Aorta (tissue), 5 donors: ENCODE data around the gene ZBTB37. TPM values are rescaled to one million over a fixed set of nuclear protein-coding genes. Genes with fewer than 3 reads are reported as not detected.

ENCODE experiments used
- ATAC-seq: fragments of 200-7000 bp; cut with Tn5 transposase; one replicate; pipeline ENCODE4 v1.9.1; 2022; ENCODE audit warnings: moderate library complexity; ENCODE audit not compliant: low FRiP score
- DNase-seq, 2 donors: peaks; one replicate each; pipeline ENCODE4 v3.0.0-alpha.2; 2020
- H3K27ac ChIP-seq, 2 donors: one replicate each; pipeline ENCODE4 v1.5.1; 2013; ENCODE audit warnings: low read length in 2 of 2, mild to moderate bottlenecking in 2 of 2, moderate library complexity in 2 of 2, control low read depth in 1 of 2, inconsistent platforms in 1 of 2, low read depth in 1 of 2
- H3K27me3 ChIP-seq, 2 donors: one replicate each; pipeline ENCODE4 v1.6.1; 2013; ENCODE audit warnings: control low read depth in 1 of 2, low read length in 1 of 2, mild to moderate bottlenecking in 1 of 2, moderate library complexity in 1 of 2; ENCODE audit not compliant: insufficient read depth in 2 of 2, control insufficient read depth in 1 of 2
- H3K36me3 ChIP-seq, 2 donors: one replicate each; pipeline ENCODE4 v1.6.1; 2013; ENCODE audit warnings: control low read depth in 1 of 2, low read length in 1 of 2, mild to moderate bottlenecking in 1 of 2; ENCODE audit not compliant: insufficient read depth in 2 of 2, control insufficient read depth in 1 of 2
- H3K4me1 ChIP-seq, 2 donors: one replicate each; pipeline ENCODE4 v1.6.1; 2013; ENCODE audit warnings: low read length in 2 of 2, control low read depth in 1 of 2, mild to moderate bottlenecking in 1 of 2, moderate library complexity in 1 of 2; ENCODE audit not compliant: insufficient read depth in 2 of 2, control insufficient read depth in 1 of 2
- H3K4me3 ChIP-seq, 2 donors: one replicate each; pipeline ENCODE4 v1.5.1; 2013; ENCODE audit warnings: low read length in 2 of 2, control low read depth in 1 of 2, mild to moderate bottlenecking in 1 of 2
- H3K9me3 ChIP-seq: one replicate; pipeline ENCODE4 v1.6.1; 2013; ENCODE audit warnings: mild to moderate bottlenecking, low read length; ENCODE audit not compliant: control insufficient read depth
- WGBS, 2 donors: extraction: QIAGEN DNeasy Blood & Tissue Kit; methylation state at CpG; one replicate each; pipeline ENCODE4 v1.1.7; 2013; 5-methylcytosine and 5-hydroxymethylcytosine counted together
- intact Hi-C, 2 donors: fragments of 100-400 bp; cut with DNase I; formaldehyde crosslinking; loops; one replicate each; pipeline versions ENCODE4 v1.14.2 to v1.15.0; 2022
- long read RNA-seq, 2 donors: library from polyadenylated mRNA; unstranded; transcript quantifications; one replicate each; pipeline ENCODE4 v2.0.0, GENCODE V29; 2020 to 2021
- polyA plus RNA-seq, 2 donors: library from polyadenylated mRNA; stranded (reverse); fragments of 200-250 nt; gene quantifications; one replicate each; pipeline ENCODE4 v1.2.3, GENCODE V29; 2013
- total RNA-seq, 2 donors: library from RNA; stranded (reverse); fragmentation: NEBNext Ultra II Directional; extraction: Animal tissue kit (Norgen Biotek cat#: 25700); gene quantifications; one replicate each; pipeline ENCODE4 v1.2.1, GENCODE V29; 2021
- donor health status: healthy with polysubstance abuse.
- donor health status: Bipolar disorder and iron deficiency.
- donor health status: DM: no; HTN: no; CAD: no.
- donor health status: DM: no; HTN: no; CAD: no.
- donor health status: DM: yes; HTN: yes; CAD: no.

The ZBTB37 gene
- total RNA-seq (10 to 100 TPM; 14.2 to 19.9 TPM), polyA plus RNA-seq (1 to 10 TPM in 1 of 2 donors, under 1 TPM in 1; 0.63 to 1.9 TPM)
- long read RNA-seq, donor 1, partial matches to known transcripts = 0 of 2 reads
- long read RNA-seq, donor 1, other reads (novel, unspliced or antisense) = 2 of 2 reads
- long read RNA-seq, donor 2, partial matches to known transcripts = 0 of 1 reads
- long read RNA-seq, donor 2, other reads (novel, unspliced or antisense) = 1 of 1 reads

DNA sequence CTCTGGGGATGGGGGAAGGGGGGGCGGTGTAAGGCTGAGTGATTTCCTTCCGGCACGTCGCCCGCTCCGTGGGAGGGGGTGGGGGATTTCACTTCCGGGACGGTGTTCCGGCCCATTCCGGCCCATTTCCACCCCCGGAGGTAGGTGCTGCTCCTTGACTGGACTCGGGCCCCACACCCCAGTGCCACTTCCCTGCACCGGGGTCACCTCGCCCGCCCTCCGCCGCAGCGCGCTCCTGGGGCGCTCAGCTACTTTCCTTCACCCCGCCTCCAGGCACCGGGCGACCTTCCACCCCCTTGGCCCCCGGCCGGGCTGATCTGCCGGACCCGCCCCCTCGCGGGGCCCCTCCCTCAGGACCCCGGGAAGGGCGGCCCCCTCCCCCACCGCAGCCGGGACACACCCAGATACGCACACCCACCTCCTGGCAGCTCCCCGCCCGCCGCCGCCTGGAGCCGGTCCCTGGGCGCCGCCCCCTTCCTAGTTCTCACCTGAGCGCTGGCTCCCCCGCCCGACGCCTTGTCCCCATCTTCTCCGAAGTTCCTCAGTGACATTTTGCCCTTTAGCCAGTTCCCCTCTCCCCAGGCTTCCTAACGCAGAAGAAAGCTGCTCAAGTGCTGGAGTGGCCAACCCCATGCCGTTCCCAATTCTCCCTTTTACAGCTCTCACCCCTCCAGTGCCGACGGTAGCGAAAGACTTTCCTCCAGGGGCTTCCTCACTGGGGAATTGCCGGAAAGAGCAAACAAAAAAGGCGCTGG lies at the start of gene ZBTB37:
TSS of gene ZBTB37 (plus strand) at position 115 of the 755 bp plus-strand sequence. CDS start 1,846 bp downstream, outside the sequence.
- peak; percentile 91 to 94 for DNase-seq
- Histone ChIP-seq H3K4me1 (peaks cover 0 to 4% of the 10 kb centered on the region in 2 donors), H3K4me3 (peak within 1 kb of the TSS; percentile 66 to 84), H3K9me3 (no peaks in the 10 kb centered on the region), H3K36me3 (peaks cover 0 to 3% of the 10 kb centered on the region in 2 donors), H3K27me3 (no peaks in the 10 kb centered on the region), H3K27ac (peak within 1 kb of the TSS; percentile 62 to 87)
- intact Hi-C loops = loop anchor here in 1 of 2 donors (2.0 to 10.0 kb wide), 4 partner anchors 44 to 391 kb away; partner anchors contain the start of genes CENPL, DARS2, KLHL20 and PRDX6
- peak; percentile 84 for ATAC-seq
- WGBS, 2 donors = 1% methylated on average over 39 to 53 of the region's 53 CpGs

GRCh38 chr1:173818459-173818858 lies 49.7 kb upstream of the ZBTB37 start:
- WGBS, 2 donors = 87 to 91% methylated on average over 1 of the region's 1 CpG
- H3K27me3 ChIP-seq = no peaks in the 10 kb centered on the region
- intact Hi-C loops = no loop called here
- DNase-seq (no peak), ATAC-seq (no peak)
- no peak overlapping the region for H3K27ac ChIP-seq
- no peak overlapping the region for H3K4me3 ChIP-seq
- no peaks in the 10 kb centered on the region for H3K36me3 ChIP-seq
- H3K4me1 ChIP-seq = no peaks in the 10 kb centered on the region
- H3K9me3 ChIP-seq = no peaks in the 10 kb centered on the region

GRCh38 chr1:173821680-173822079 lies 46.5 kb upstream of the ZBTB37 start:
- Histone ChIP-seq H3K27me3 (no peaks in the 10 kb centered on the region), H3K27ac (no peak overlapping the region), H3K9me3 (no peaks in the 10 kb centered on the region), H3K36me3 (no peaks in the 10 kb centered on the region), H3K4me1 (peaks cover 0 to 2% of the 10 kb centered on the region in 2 donors), H3K4me3 (no peak overlapping the region)
- intact Hi-C loops = loop anchor here (5.0 kb wide), 2 partner anchors 389 to 404 kb away; no protein-coding TSS in a partner anchor
- WGBS, 2 donors = 93 to 96% methylated on average over 4 of the region's 4 CpGs
- ATAC-seq (no peak), DNase-seq (no peak)

DNA sequence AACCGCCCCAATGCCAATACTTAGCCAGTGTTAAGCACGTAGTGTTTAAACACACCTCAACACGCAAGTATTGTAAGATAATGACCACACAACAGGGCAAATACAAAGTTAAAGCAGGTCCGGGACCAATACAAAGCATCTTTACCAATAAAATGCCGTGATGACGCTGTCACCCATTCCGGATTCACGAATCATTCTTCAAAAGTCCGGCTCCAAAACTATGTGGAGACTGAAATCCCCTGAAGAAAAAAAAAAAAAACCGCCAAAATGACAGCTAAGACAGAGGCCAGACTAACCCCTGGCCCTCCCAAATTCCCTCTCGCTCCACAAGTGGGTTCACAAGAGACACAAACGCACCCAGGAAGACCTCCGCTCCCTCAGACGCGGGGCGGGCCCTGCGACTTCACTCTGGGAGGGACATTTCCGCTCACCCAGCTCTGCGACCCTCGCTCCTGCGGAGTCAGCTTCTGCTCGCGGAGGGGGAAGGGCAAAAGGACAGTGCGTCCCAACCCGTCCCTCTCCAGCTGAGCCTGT lies 44.3 kb upstream of the ZBTB37 start:
- intact Hi-C loops = loop anchor here (2.0 to 5.0 kb wide), 3 partner anchors 45 to 407 kb away; partner anchors contain the start of gene ZBTB37 (in 1 of the 2)
- WGBS, 2 donors = 0 to 1% methylated on average over 25 of the region's 25 CpGs
- H3K27ac ChIP-seq = peak overlapping the region in 1 of 2 donors; percentile 92

GRCh38 chr1:173824315-173825081 lies 43.7 kb upstream of the ZBTB37 start, which contains the start of the genes CENPL and DARS2:
CENPL (minus strand) TSS chr1:173824883; CDS start chr1:173811299, 13,584 bp downstream.
DARS2 (plus strand) TSS chr1:173824673; CDS start chr1:173825230, 557 bp downstream.
- ATAC-seq = peak; percentile 100

More for the DNA sequence above, 44.3 kb upstream of the ZBTB37 start:
- Histone ChIP-seq H3K4me3 (peak overlapping the region; percentile 53 to 98), H3K36me3 (no peaks in the 10 kb centered on the region), H3K4me1 (peaks cover 0 to 2% of the 10 kb centered on the region in 2 donors), H3K27me3 (no peaks in the 10 kb centered on the region), H3K9me3 (no peaks in the 10 kb centered on the region)
- DNase-seq (no peak), ATAC-seq (no peak)

GRCh38 chr1:173827611-173828010 lies 40.6 kb upstream of the ZBTB37 start:
- no peak for ATAC-seq
- no peak for DNase-seq
- Histone ChIP-seq H3K4me1 (peaks cover 0 to 2% of the 10 kb centered on the region in 2 donors), H3K36me3 (no peaks in the 10 kb centered on the region), H3K27ac (no peak overlapping the region), H3K27me3 (no peaks in the 10 kb centered on the region), H3K4me3 (no peak overlapping the region), H3K9me3 (no peaks in the 10 kb centered on the region)
- 70 to 73% methylated on average over 2 of the region's 2 CpGs for WGBS, 2 donors
- intact Hi-C loops = loop anchor here in 1 of 2 donors (5.0 kb wide), 1 partner anchor 350 kb away; the partner anchor contains the start of gene PRDX6

More at GRCh38 chr1:173824315-173825081, 43.7 kb upstream of the ZBTB37 start, which contains the start of the genes CENPL and DARS2:
- H3K4me1 ChIP-seq = peaks cover 0 to 2% of the 10 kb centered on the region in 2 donors
- intact Hi-C loops = loop anchor here (2.0 to 5.0 kb wide), 4 partner anchors 44 to 407 kb away; partner anchors contain the start of genes PRDX6 (in 1 of the 2) and ZBTB37 (in 1 of the 2)
- H3K4me3 ChIP-seq = peak within 1 kb of the TSS; percentile 53 to 98
- no peaks in the 10 kb centered on the region for H3K27me3 ChIP-seq
- 0% methylated on average over 55 of the region's 55 CpGs for WGBS, 2 donors
- DNase-seq = peak; percentile 98
- H3K36me3 ChIP-seq = no peaks in the 10 kb centered on the region
- H3K9me3 ChIP-seq = no peaks in the 10 kb centered on the region
- peak within 1 kb of the TSS; percentile 46 to 92 for H3K27ac ChIP-seq

DNA sequence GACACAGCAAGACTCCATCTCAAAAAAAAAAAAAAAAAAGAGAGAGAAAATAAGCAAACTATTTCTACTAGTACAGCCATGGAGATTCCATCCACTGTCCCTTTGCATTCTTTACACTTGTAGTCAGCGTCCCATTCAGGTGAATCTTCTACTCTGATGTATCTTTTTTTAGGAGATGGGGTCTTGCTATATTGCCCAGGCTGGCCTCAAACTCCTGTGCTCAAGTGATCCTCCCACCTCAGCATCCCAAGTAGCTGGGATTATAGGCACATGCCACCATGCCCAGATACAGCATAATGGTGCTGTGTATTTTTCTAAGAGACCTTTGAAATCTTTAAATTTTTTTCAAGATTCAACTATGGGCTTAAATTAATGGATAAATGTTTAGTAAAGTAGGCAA lies 35.4 kb upstream of the ZBTB37 start:
- H3K27ac ChIP-seq = no peak overlapping the region
- no peaks in the 10 kb centered on the region for H3K9me3 ChIP-seq
- ATAC-seq = no peak
- 98 to 100% methylated on average over 1 of the region's 1 CpG for WGBS, 2 donors
- H3K36me3 ChIP-seq = no peaks in the 10 kb centered on the region
- no peaks in the 10 kb centered on the region for H3K4me1 ChIP-seq
- H3K4me3 ChIP-seq = no peak overlapping the region
- DNase-seq = no peak
- no peaks in the 10 kb centered on the region for H3K27me3 ChIP-seq
- intact Hi-C loops = no loop called here

GRCh38 chr1:173852105-173852504 lies 16.1 kb upstream of the ZBTB37 start:
- Histone ChIP-seq H3K4me3 (no peak overlapping the region), H3K4me1 (no peaks in the 10 kb centered on the region), H3K36me3 (peaks cover 3 to 4% of the 10 kb centered on the region in 2 donors), H3K27ac (no peak overlapping the region), H3K9me3 (no peaks in the 10 kb centered on the region), H3K27me3 (no peaks in the 10 kb centered on the region)
- DNase-seq (no peak), ATAC-seq (no peak)
- intact Hi-C loops = no loop called here
- 45 to 53% methylated on average over 4 of the region's 4 CpGs for WGBS, 2 donors
